NCI-H524 (cell line): Measurements from ENCODE around the gene APOA5.
"Not testable (repeated sequence)": the region's sequence is repeated elsewhere in the genome, so short reads cannot be mapped to it uniquely, and the experiment has no call there.

Experiments used
- DNase-seq, 2 experiments: peaks; one replicate each; lab custom pipeline; 2025; lab: John Stamatoyannopoulos, UW

APOA5 gene

DNA sequence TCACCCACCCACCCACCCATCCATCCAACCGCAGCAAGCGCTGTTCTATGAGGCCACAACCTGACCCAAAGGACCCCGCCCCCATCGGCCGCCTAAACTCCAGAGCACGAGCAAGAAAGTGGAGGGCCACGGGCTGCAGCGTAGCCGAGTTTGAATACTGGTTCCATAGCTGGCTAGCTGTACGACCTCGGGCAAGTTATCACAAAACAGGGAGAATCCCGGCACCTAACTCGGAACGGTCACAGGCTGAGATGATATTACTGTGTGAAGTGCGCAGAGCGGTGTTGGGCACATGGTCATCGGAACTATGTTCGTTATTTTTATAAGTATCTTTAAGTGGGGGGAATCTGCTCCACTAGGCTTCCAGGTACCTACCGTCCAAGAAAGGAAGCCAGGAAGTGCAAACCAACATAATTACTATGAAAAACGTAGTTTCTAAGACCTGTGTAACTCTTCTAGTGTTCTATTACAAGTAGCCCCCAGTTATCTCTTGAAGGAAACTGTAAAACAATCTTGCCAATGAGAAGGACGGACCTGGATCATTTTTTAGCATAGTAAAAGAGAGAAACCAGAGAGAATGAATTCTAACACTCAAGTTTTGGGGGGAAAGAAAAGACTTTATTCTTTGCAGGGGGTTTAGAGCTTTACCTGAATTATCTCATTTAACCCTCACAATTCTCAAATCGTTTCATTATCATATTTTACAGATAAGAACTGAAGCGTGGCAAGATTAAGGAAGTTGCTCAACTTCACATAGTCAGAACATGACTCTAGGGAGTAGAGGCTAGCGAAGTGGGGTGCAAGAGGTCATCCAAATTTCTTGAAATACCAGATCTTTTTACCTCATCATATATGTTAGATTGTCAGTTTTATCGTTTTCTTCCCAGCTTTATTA is 18.2 kb downstream of the APOA5 start:
- DNase-seq, result peak; percentile 34 to 67

DNA sequence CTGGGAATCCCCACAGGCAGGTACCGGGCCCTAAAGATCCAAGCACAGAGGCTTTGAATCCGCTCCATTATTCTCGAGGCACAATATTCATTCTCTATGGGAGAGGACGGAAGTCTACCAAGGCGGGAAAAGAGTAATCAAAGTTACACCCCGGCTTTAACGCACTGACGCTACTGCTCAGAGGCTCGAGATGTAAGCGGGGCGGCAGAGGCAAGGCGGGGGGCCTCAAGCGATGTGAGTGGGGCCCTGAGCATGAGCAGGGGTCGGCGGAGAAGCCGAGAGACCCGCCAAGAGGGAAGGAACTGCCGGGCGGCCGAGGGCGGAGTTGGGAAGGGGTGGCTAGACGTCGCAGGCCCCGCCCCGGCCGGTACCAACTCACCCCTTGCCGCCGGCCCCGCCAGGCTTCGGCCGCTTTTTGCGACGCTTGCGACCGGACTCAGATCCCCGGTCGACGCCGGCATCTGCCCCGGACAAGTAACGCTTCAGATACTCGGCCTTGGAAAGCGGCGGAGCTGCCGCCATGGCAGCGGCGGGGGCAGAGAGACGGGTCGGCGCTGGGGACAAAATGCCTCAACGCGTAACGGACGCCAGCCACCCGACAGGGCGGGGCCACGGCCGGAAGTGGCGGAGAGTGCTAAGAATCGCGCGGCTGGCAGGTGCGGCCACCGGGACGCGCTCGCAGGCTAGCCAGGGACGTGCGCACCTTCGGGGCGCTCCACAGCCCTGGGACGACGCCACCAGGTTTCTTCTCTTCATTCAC is 19.1 kb downstream of the APOA5 start, which contains the start of gene BUD13:
TSS of gene BUD13 (minus strand) at position 545 of the 760 bp plus-strand sequence. CDS start at position 522, 23 bp downstream.
- DNase-seq, result peak; percentile 42 to 81

DNA sequence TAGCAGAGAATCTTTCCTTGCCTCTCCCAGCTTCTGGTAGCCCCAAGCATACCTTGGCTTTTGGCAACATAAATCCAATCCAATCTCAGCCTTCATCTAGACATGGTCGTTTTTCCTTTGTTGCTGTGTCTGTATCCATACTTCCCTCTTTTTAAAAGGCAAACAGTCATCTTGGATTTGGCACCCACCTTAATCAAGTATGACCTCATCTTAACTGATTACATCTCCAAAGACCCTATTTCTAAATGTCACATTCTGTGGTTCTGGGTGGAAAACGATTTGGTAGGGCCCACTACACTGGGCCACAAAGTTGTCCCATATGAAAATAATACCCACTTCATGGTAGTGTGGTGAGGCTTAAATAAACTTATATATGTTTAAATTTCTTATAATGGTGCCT is 19.7 kb downstream of the APOA5 start:
- no peak for DNase-seq

DNA sequence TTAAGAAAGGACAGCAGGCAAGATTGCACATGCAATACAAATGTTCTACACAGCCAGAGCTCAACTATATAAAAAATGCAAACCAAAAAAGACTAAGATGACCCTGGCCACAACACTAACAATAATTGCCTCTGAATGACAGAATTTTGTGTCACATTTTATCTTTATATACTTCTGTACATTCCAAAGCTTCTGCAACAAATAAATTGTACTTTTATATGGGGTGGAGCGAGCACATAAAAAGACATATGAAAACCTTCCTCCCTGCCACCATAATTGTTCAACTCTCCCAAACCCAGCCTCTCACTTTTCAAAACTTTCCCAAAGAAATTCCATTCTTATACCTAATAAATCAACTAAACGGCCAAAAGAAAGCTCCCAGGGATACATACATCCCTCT is 29.5 kb downstream of the APOA5 start:
- DNase-seq, result no peak

DNA sequence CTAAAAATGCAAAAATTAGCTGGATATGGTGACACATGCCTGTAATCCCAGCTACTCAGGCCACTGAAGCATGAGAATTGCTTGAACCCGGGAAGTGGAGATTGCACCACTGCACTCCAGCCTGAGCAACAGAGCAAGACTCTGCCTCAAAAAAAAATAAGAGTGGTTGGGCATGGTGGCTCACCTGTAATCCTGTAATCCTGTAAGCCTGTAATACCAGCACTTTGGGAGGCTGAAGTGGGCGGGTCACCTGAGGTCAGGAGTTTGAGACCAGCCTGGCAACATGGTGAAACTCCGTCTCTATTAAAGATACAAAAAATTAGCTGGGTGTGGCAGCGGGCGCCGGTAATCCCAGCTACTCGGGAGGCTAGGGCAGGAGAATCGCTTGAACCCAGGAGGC is 35.6 kb downstream of the APOA5 start:
- DNase-seq, result not testable (repeated sequence)

DNA sequence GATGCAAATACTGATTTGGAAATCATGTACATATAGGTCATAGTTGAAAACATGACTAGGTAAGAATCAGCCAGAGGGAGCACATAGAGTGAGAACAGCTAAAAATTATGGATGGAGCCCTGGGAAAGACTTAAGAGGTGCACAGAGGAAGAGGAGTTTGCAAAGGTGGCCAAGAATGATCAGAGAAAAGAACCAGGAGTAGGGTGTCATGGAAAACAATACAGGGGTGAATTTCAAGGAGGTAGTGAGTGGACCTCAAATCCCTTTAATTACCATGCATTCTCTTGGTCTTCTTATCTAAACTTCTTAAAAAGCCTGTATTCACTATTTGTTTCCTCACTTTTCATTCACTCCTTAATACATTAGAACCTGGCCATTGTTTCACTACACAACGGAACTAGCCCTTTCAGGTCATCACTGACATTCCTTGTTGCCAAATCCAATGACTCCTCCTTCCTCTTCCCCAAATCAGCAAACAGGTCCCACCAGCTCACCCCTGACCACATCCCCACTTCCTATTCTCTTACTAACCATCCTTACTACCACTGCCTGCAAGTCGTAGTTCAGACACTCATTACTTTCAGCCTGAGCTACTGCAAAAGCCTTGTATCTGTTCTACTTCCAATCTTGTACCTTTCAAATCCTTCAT is 41.5 kb downstream of the APOA5 start:
- no peak for DNase-seq

DNA sequence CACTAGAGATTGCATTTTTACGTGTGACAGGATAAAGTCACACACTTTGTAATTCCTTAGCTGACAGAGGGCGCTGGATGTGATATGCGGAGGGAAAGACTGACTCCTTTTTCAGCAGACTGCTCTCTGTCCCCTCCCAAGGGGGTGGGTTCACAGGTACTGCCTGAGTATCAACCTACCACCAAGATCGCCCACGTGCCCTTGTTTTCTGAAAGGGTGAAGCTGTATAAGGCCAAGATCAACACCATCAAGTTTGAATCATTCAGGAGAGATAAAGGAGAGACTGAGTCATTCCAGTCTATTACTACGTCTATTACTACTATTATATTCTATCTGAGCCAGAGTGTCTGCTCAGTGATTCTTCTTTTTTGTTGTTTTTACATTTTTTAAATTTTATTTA is 49.6 kb downstream of the APOA5 start:
- DNase-seq, result no peak

DNA sequence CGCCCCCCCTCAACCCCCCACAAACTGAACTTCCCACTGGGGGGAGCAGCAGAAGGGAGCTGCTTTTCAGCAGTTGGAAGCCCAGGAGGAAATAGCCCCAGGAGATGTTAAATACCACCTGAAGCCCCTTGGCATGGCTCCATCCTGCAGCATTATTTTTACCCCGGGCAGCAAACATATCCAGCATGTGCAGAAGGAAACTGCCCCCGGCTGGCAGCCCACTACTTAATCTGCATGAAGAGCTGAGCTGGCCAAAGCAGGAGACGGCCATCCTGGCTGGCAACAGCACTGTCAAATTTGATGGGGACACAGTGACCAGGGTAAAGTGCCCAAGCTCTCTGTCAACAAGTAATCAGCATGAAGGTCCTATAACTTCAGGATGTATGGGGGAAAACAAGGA is 50.9 kb downstream of the APOA5 start:
- DNase-seq, result no peak
